IMR-90 (cell line): ENCODE data around the gene C16orf90. TPM values are rescaled to one million over a fixed set of nuclear protein-coding genes. Genes with fewer than 3 reads are reported as not detected.

Experiments
- ATAC-seq: fragments of 200-7000 bp; cut with Tn5 transposase; 2 replicates; pipeline ENCODE4 v1.9.1; 2020; ENCODE audit warnings: low read depth, mild to moderate bottlenecking, moderate library complexity
- BruUV-seq: library from RNA; stranded (reverse); fragments of 400-500 nt; replicated peaks from 2 replicates; lab custom pipeline; 2021; lab: Mats Ljungman, UMichigan
- CTCF ChIA-PET: fragments of 300-600 bp; formaldehyde crosslinking; extraction: SDS; loops from one replicate; lab custom pipeline; 2021; ENCODE audit warnings: antibody characterized with exemption; lab: Yijun Ruan, JAX
- POLR2A ChIA-PET: fragments of 300-600 bp; sonication (Branson Sonifier 250); formaldehyde crosslinking; loops from one replicate; lab custom pipeline; 2022; ENCODE audit warnings: antibody characterized with exemption; ENCODE audit not compliant: unreplicated experiment; lab: Charles Lee
- DNase-seq: peaks from one replicate; pipeline ENCODE4 v3.0.0; 2013
- H2AFZ ChIP-seq: replicated peaks from 2 replicates; pipeline ENCODE3; 2013; ENCODE audit warnings: low read length, mild to moderate bottlenecking; ENCODE audit not compliant: poor library complexity
- H2AK5ac ChIP-seq: 2 replicates; pipeline ENCODE4 v1.6.1; 2013; ENCODE audit warnings: low read depth, low read length, inconsistent platforms
- H2AK9ac ChIP-seq: replicated peaks from 2 replicates; pipeline ENCODE3; 2013; ENCODE audit warnings: mild to moderate bottlenecking, low read depth, low read length, moderate library complexity; ENCODE audit not compliant: poor library complexity
- H2BK120ac ChIP-seq: 2 replicates; pipeline ENCODE4 v1.6.1; 2013; ENCODE audit warnings: low read depth, low read length, inconsistent platforms
- H2BK15ac ChIP-seq: 3 replicates; pipeline ENCODE4 v1.6.1; 2013; ENCODE audit warnings: low read depth, low read length, inconsistent platforms
- H2BK20ac ChIP-seq: 2 replicates; pipeline ENCODE4 v1.6.1; 2013; ENCODE audit warnings: low read depth, mild to moderate bottlenecking, inconsistent platforms, low read length, moderate library complexity
- H2BK5ac ChIP-seq: 2 replicates; pipeline ENCODE4 v1.6.1; 2013; ENCODE audit warnings: mild to moderate bottlenecking, low read depth, low read length, inconsistent platforms; ENCODE audit not compliant: poor library complexity, severe bottlenecking
- H3K14ac ChIP-seq: replicated peaks from 2 replicates; pipeline ENCODE4 v1.6.1; 2013; ENCODE audit warnings: low read depth, low read length, inconsistent platforms
- H3K18ac ChIP-seq: 2 replicates; pipeline ENCODE4 v1.6.1; 2013; ENCODE audit warnings: low read depth, low read length, control low read depth
- H3K23ac ChIP-seq: 2 replicates; pipeline ENCODE4 v1.6.1; 2013; ENCODE audit warnings: low read depth, low read length, inconsistent platforms
- H3K27ac ChIP-seq: 2 replicates; pipeline ENCODE4 v1.5.1; 2013; ENCODE audit warnings: mild to moderate bottlenecking, control low read depth, low read length; ENCODE audit not compliant: insufficient read depth
- H3K27me3 ChIP-seq: 2 replicates; pipeline ENCODE4 v1.6.1; 2013; ENCODE audit warnings: low read length; ENCODE audit not compliant: control insufficient read depth, insufficient read depth
- H3K36me3 ChIP-seq: 2 replicates; pipeline ENCODE4 v1.6.1; 2013; ENCODE audit warnings: low read length, mixed read lengths; ENCODE audit not compliant: control insufficient read depth, insufficient read depth
- H3K4ac ChIP-seq: 2 replicates; pipeline ENCODE4 v1.6.1; 2013; ENCODE audit warnings: low read depth, low read length, inconsistent platforms
- H3K4me1 ChIP-seq: 2 replicates; pipeline ENCODE4 v1.6.1; 2013; ENCODE audit warnings: low read length, mixed read lengths; ENCODE audit not compliant: control insufficient read depth, insufficient read depth
- H3K4me2 ChIP-seq: 2 replicates; pipeline ENCODE4 v1.6.1; 2013; ENCODE audit warnings: low read depth, mild to moderate bottlenecking, control low read depth, low read length, moderate library complexity
- H3K4me3 ChIP-seq: 2 replicates; pipeline ENCODE4 v1.5.1; 2013; ENCODE audit warnings: low read depth, mild to moderate bottlenecking, control low read depth, low read length, moderate library complexity; ENCODE audit not compliant: insufficient read depth
- H3K56ac ChIP-seq: 2 replicates; pipeline ENCODE4 v1.6.1; 2013; ENCODE audit warnings: low read length, inconsistent platforms; ENCODE audit not compliant: insufficient read depth; ENCODE audit errors: extremely low read depth
- H3K79me1 ChIP-seq, 2 experiments: 2 replicates each; pipeline ENCODE4 v1.6.1; 2013; ENCODE audit warnings: low read length in 2 of 2, inconsistent platforms in 1 of 2, low read depth in 1 of 2
- H3K9ac ChIP-seq: 2 replicates; pipeline ENCODE4 v1.6.1; 2013; ENCODE audit warnings: low read depth, low read length, control low read depth
- H3K9me1 ChIP-seq: 2 replicates; pipeline ENCODE4 v1.6.1; 2013; ENCODE audit warnings: low read length, inconsistent platforms; ENCODE audit not compliant: insufficient read depth
- H3K9me3 ChIP-seq: 2 replicates; pipeline ENCODE4 v1.6.1; 2013; ENCODE audit warnings: low read length; ENCODE audit not compliant: control insufficient read depth, insufficient read depth
- H4K20me1 ChIP-seq: 2 replicates; pipeline ENCODE4 v1.6.1; 2013; ENCODE audit warnings: low read length, inconsistent platforms; ENCODE audit not compliant: insufficient read depth
- H4K5ac ChIP-seq: 2 replicates; pipeline ENCODE4 v1.6.1; 2013; ENCODE audit warnings: mild to moderate bottlenecking, low read depth, low read length, control low read depth
- H4K8ac ChIP-seq, 2 experiments: 2 replicates each; pipeline ENCODE4 v1.6.1; 2013; ENCODE audit warnings: low read depth in 2 of 2, low read length in 2 of 2, control low read depth in 1 of 2, inconsistent platforms in 1 of 2
- H4K91ac ChIP-seq: 2 replicates; pipeline ENCODE4 v1.6.1; 2013; ENCODE audit warnings: low read depth, low read length, inconsistent platforms; ENCODE audit not compliant: insufficient read depth
- BHLHE40 ChIP-seq: fragments of 150-350 bp; IDR thresholded peaks from 2 replicates; pipeline ENCODE4 v1.6.1; 2016; ENCODE audit warnings: mild to moderate bottlenecking, low read depth, low read length
- CEBPB ChIP-seq: IDR thresholded peaks from 2 replicates; pipeline ENCODE4 v1.6.1; 2012; ENCODE audit warnings: low read depth, low read length, improper control_type of control experiment
- CHD1 ChIP-seq: IDR thresholded peaks from 2 replicates; pipeline ENCODE4 v1.6.1; 2012; ENCODE audit warnings: low read depth, low read length, improper control_type of control experiment
- CTCF ChIP-seq: conservative IDR thresholded peaks from 2 replicates; pipeline ENCODE4 v1.5.1; 2012; ENCODE audit warnings: mild to moderate bottlenecking, low read depth, low read length, improper control_type of control experiment
- MAFK ChIP-seq: IDR thresholded peaks from 2 replicates; pipeline ENCODE4 v1.6.1; 2012; ENCODE audit warnings: low read depth, low read length, improper control_type of control experiment
- MAZ ChIP-seq: IDR thresholded peaks from 2 replicates; pipeline ENCODE4 v1.6.1; 2012; ENCODE audit warnings: low read depth, mild to moderate bottlenecking, low read length, improper control_type of control experiment, moderate library complexity, borderline replicate concordance
- MXI1 ChIP-seq: IDR thresholded peaks from 2 replicates; pipeline ENCODE4 v1.6.1; 2012; ENCODE audit warnings: low read depth, mild to moderate bottlenecking, low read length, moderate library complexity, borderline replicate concordance
- NFE2L2 ChIP-seq: fragments of 150-350 bp; IDR thresholded peaks from 2 replicates; pipeline ENCODE4 v1.6.1; 2016; ENCODE audit warnings: low read depth, mild to moderate bottlenecking, low read length
- POLR2A ChIP-seq: IDR thresholded peaks from 2 replicates; pipeline ENCODE4 v1.6.1; 2012; ENCODE audit warnings: mild to moderate bottlenecking, low read depth, low read length
- RAD21 ChIP-seq: IDR thresholded peaks from 2 replicates; pipeline ENCODE4 v1.6.1; 2012; ENCODE audit warnings: low read length, improper control_type of control experiment
- RCOR1 ChIP-seq: IDR thresholded peaks from 2 replicates; pipeline ENCODE4 v1.6.1; 2012; ENCODE audit warnings: mild to moderate bottlenecking, low read length, improper control_type of control experiment; ENCODE audit not compliant: insufficient replicate concordance
- RFX5 ChIP-seq: IDR thresholded peaks from 2 replicates; pipeline ENCODE4 v1.8.0; 2012; ENCODE audit warnings: low read depth, mild to moderate bottlenecking, low read length, moderate library complexity
- SMC3 ChIP-seq: fragments of 150-350 bp; IDR thresholded peaks from 2 replicates; pipeline ENCODE4 v1.6.1; 2016; ENCODE audit warnings: low read depth, mild to moderate bottlenecking, antibody characterized with exemption, low read length, moderate library complexity
- USF2 ChIP-seq: fragments of 150-350 bp; IDR thresholded peaks from 2 replicates; pipeline ENCODE4 v1.6.1; 2017; ENCODE audit warnings: mild to moderate bottlenecking, antibody characterized with exemption, low read length, low read depth
- WGBS, 2 experiments: methylation state at CpG; one replicate each; pipeline versions ENCODE4 v1.1.5 to v1.1.7; 2013; ENCODE audit warnings: missing lambda C conversion rate in 2 of 2; ENCODE audit not compliant: insufficient read length in 1 of 2; ENCODE audit errors: extremely low coverage in 2 of 2; 5-methylcytosine and 5-hydroxymethylcytosine counted together
- dilution Hi-C: fragments of 300-500 bp; cut with HindIII; formaldehyde crosslinking; loops from one replicate; pipeline ENCODE4 v1.14.3; 2018; ENCODE audit warnings: low sequenced_read_pairs; ENCODE audit not compliant: unreplicated experiment
- in situ Hi-C: fragments of 300-500 bp; cut with MboI; formaldehyde crosslinking; loops from 3 replicates; pipeline ENCODE4 v1.14.3; 2019; ENCODE audit warnings: low sequenced_read_pairs, inconsistent platforms, mixed read lengths
- intact Hi-C: fragments of 100-400 bp; cut with micrococcal nuclease; formaldehyde crosslinking; loops from 2 replicates; pipeline ENCODE4 v1.10.0; 2022
- polyA plus RNA-seq, 3 experiments: library from polyadenylated mRNA; depleted of rRNA; stranded (reverse); fragments of >200 nt; gene quantifications; 2 replicates each; pipeline ENCODE4 v1.2.3, GENCODE V29; 2012; ENCODE audit warnings: low replicate concordance in 1 of 3
- total RNA-seq: library from RNA; depleted of rRNA; stranded (reverse); fragments of >200 nt; gene quantifications from 2 replicates; pipeline ENCODE4 v1.2.3, GENCODE V29; 2012
- TF ChIP-seq, protein P1 (sequence below): fragments of 150-350 bp; IDR thresholded peaks from 2 replicates; pipeline ENCODE4 v1.6.1; 2016; ENCODE audit warnings: low read depth, mild to moderate bottlenecking, low read length, moderate library complexity, borderline replicate concordance

The C16orf90 gene
- total and polyA plus RNA-seq, 2 of the 4 experiments (the other 2 are of a cell fraction), result not detected

GRCh38 chr16:3490911-3491629, 4.2 kb downstream of the C16orf90 start:
- Histone ChIP-seq H3K18ac (no peak overlapping the region), H3K9me1 (peaks cover 3% of the 10 kb centered on the region; the same call in 1 of the 2 replicates), H3K4ac (no peak overlapping the region), H4K20me1 (no peaks in the 10 kb centered on the region), H3K9me3 (no peaks in the 10 kb centered on the region), H3K4me1 (no peaks in the 10 kb centered on the region), H4K5ac (no peak overlapping the region), H3K36me3 (peaks cover 12% of the 10 kb centered on the region; the same call in 1 of the 2 replicates), H3K9ac (no peak overlapping the region), H3K56ac (no peak overlapping the region), H2BK5ac (no peak overlapping the region), H3K4me3 (no peak overlapping the region), H2BK15ac (no peak overlapping the region), H4K91ac (no peak overlapping the region), H3K27ac (no peak overlapping the region), H3K14ac (no peak overlapping the region), H2BK120ac (no peak overlapping the region), H3K27me3 (no peaks in the 10 kb centered on the region), H3K4me2 (no peak overlapping the region), H2AK5ac (no peak overlapping the region), H2AK9ac (no peak overlapping the region), H4K8ac (no peak overlapping the region), H3K23ac (no peak overlapping the region), H2AFZ (no peak overlapping the region), H3K79me1 (0 out of 4 replicates have a peak, but pooled peaks cover 0 to 1% of the 10 kb centered on the region in 2 experiments), H2BK20ac (no peak overlapping the region)
- BruUV-seq, result no TSS peak
- in situ Hi-C loops, result no loop called here
- ChIA-PET POLR2A (no interaction called here), CTCF (no interaction called here)
- DNase-seq (no peak), ATAC-seq (no peak; the same call in none of the 2 replicates)
- 52% methylated on average over 3 of the region's 17 CpGs; no CpG with 5 or more reads in 1 of the 2 experiments for WGBS, 2 experiments
- intact Hi-C loops, result no loop called here
- dilution Hi-C loops, result no loop called here
- TF ChIP-seq BHLHE40 (no peak), MAFK (no peak), RFX5 (no peak), RAD21 (no peak), CHD1 (no peak), SMC3 (no peak), RCOR1 (no peak), NFE2L2 (no peak), MAZ (no peak), POLR2A (no peak), CTCF (no peak), MXI1 (no peak), CEBPB (no peak), USF2 (no peak)
- TF ChIP-seq, protein P1, sequence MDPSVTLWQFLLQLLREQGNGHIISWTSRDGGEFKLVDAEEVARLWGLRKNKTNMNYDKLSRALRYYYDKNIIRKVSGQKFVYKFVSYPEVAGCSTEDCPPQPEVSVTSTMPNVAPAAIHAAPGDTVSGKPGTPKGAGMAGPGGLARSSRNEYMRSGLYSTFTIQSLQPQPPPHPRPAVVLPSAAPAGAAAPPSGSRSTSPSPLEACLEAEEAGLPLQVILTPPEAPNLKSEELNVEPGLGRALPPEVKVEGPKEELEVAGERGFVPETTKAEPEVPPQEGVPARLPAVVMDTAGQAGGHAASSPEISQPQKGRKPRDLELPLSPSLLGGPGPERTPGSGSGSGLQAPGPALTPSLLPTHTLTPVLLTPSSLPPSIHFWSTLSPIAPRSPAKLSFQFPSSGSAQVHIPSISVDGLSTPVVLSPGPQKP, result no peak
